Measurements from ENCODE around the gene KAZN. TPM values are rescaled to one million over a fixed set of nuclear protein-coding genes. Genes with fewer than 3 reads are reported as not detected.

The KAZN gene
- total RNA-seq, 6 experiments from 2014 or later, result 13.1 to 22.3 (median 20.7) TPM

DNA sequence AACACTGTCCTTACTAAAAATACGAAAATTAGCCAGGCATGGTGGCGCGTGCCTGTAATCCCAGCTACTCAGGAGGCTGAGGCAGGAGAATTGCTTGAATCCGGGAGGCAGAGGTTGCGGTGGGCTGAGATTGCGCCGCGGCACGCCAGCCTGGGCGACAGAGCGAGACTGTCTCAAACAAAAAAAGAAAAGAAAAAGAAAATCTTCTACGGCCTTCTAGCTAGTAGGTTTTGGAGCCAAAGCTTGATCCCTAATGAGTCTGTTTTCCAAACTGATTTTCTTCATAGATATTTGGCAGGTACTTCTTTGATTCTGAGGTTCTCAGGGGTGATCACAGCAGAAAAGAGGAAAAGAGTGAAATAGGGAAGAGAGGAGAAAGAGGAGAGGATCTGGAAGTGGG lies 372.7 kb downstream of the KAZN start:
- peaks cover 7% of the 10 kb centered on the region; the same call in 1 of the 2 replicates for H3K9me3 Mint-ChIP-seq
- peaks cover 59% of the 10 kb centered on the region for H3K4me1 Mint-ChIP-seq (ENCODE audit: low read depth)
- no peak for DNase-seq
- peak overlapping the region; percentile 82 for H3K27ac Mint-ChIP-seq
- peaks cover 4% of the 10 kb centered on the region for H3K27me3 Mint-ChIP-seq (ENCODE audit: insufficient read depth)
- TF ChIP-seq, protein P1, sequence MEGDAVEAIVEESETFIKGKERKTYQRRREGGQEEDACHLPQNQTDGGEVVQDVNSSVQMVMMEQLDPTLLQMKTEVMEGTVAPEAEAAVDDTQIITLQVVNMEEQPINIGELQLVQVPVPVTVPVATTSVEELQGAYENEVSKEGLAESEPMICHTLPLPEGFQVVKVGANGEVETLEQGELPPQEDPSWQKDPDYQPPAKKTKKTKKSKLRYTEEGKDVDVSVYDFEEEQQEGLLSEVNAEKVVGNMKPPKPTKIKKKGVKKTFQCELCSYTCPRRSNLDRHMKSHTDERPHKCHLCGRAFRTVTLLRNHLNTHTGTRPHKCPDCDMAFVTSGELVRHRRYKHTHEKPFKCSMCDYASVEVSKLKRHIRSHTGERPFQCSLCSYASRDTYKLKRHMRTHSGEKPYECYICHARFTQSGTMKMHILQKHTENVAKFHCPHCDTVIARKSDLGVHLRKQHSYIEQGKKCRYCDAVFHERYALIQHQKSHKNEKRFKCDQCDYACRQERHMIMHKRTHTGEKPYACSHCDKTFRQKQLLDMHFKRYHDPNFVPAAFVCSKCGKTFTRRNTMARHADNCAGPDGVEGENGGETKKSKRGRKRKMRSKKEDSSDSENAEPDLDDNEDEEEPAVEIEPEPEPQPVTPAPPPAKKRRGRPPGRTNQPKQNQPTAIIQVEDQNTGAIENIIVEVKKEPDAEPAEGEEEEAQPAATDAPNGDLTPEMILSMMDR (IDR thresholded peaks at IDR 0.05), result no peak
- peak overlapping the region; percentile 76 for H3K4me3 Mint-ChIP-seq
- H3K36me3 Mint-ChIP-seq (ENCODE audit: low read depth), result peaks cover 19% of the 10 kb centered on the region

DNA sequence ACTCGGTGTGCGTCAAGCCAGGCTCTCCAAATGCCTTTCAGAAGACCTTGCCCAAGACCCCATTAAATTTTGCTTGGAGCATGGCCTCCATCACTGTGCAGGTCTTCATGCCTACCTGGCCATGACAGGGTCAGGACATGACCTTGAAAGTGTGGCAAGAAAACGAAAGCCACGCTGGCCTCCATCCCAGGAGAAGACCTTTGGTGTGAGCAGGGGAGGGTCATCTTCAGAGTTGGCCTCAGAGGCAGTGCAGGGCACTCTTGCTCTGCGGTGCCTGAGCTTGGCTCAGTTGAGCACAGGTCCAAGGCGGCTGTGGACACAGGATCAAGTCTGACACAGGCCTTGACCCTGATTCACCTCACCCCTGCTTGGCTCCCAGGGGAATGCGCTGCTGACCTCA lies 373.6 kb downstream of the KAZN start:
- peaks cover 18% of the 10 kb centered on the region for H3K36me3 Mint-ChIP-seq (ENCODE audit: low read depth)
- TF ChIP-seq, protein P1 (IDR thresholded peaks at IDR 0.05), result no peak
- peaks cover 7% of the 10 kb centered on the region; the same call in 1 of the 2 replicates for H3K9me3 Mint-ChIP-seq
- H3K4me1 Mint-ChIP-seq (ENCODE audit: low read depth), result peaks cover 59% of the 10 kb centered on the region
- peak overlapping the region; percentile 76 for H3K4me3 Mint-ChIP-seq
- H3K27me3 Mint-ChIP-seq (ENCODE audit: insufficient read depth), result peaks cover 4% of the 10 kb centered on the region
- no peak for DNase-seq
- peak overlapping the region; percentile 82 for H3K27ac Mint-ChIP-seq

DNA sequence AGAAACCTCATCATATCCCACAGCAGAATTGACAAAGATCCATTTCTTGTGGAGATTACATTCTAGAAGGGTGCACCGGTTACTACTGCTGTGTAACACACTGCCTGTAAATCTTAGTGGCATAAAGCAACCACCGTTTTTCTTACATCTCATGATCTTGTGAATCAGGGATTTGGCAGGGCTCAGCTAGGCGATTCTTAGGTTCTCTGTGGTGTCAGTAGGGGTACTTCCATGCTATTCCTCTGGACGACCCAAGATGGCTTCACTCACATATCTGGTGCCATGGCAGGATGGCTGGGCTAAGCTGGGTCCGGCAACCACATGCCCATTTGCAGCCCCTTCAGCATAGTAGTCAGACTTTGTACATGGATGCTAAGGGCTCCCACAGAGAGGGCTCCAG lies 375.3 kb downstream of the KAZN start:
- no peak for DNase-seq
- H3K9me3 Mint-ChIP-seq, result peaks cover 7% of the 10 kb centered on the region; the same call in 1 of the 2 replicates
- peaks cover 44% of the 10 kb centered on the region for H3K4me1 Mint-ChIP-seq (ENCODE audit: low read depth)
- H3K27me3 Mint-ChIP-seq (ENCODE audit: insufficient read depth), result peaks cover 3% of the 10 kb centered on the region
- H3K4me3 Mint-ChIP-seq, result no peak overlapping the region
- peaks cover 13% of the 10 kb centered on the region for H3K36me3 Mint-ChIP-seq (ENCODE audit: low read depth)
- H3K27ac Mint-ChIP-seq, result no peak overlapping the region
- TF ChIP-seq, protein P1 (IDR thresholded peaks at IDR 0.05), result no peak

DNA sequence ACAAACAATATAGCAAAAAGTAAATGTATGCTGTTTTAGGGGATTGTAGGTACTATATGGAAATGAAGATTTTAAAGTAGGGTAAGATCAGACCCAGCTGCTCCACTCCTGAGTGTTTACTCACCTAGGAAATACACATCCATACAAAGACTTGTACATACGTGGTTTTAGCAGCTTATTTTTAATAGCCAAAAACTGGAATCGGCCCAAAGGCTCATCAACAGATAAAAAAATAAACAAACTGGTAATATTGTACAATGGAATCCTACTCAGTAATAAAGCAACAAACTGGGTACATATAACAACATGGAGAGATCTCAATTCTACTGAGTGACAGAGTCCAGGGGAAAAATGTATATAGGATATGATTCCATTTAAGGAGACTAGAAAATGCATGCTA lies 375.9 kb downstream of the KAZN start:
- no peak overlapping the region for H3K4me3 Mint-ChIP-seq
- TF ChIP-seq, protein P1 (IDR thresholded peaks at IDR 0.05), result no peak
- peaks cover 13% of the 10 kb centered on the region for H3K36me3 Mint-ChIP-seq (ENCODE audit: low read depth)
- H3K9me3 Mint-ChIP-seq, result peaks cover 7% of the 10 kb centered on the region; the same call in 1 of the 2 replicates
- peaks cover 38% of the 10 kb centered on the region for H3K4me1 Mint-ChIP-seq (ENCODE audit: low read depth)
- no peak for DNase-seq
- no peak overlapping the region for H3K27ac Mint-ChIP-seq
- peaks cover 1% of the 10 kb centered on the region for H3K27me3 Mint-ChIP-seq (ENCODE audit: insufficient read depth)

DNA sequence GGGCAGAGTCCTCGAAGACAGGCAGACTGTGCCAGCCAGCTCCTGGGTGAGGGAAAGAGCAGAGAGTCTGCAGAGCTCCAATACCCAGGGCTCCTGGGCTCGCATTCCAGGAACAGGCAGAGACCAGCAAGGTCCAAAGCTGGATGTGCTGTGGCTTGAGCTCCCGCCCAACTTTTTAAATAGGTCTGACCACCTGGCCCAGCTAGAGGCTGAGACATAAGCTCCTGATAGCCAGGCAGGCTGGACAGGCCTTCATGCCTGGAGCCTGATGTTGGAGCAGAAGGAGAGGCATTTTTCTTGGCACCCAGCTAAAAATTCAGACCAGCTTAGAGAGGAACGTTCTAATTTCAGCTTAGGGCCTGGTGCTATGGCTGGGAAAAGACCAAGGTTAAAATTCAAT lies 376.6 kb downstream of the KAZN start:
- no peak overlapping the region for H3K27ac Mint-ChIP-seq
- H3K36me3 Mint-ChIP-seq (ENCODE audit: low read depth), result peaks cover 13% of the 10 kb centered on the region
- no peak for DNase-seq
- H3K27me3 Mint-ChIP-seq (ENCODE audit: insufficient read depth), result peaks cover 1% of the 10 kb centered on the region
- TF ChIP-seq, protein P1 (IDR thresholded peaks at IDR 0.05), result no peak
- peaks cover 37% of the 10 kb centered on the region for H3K4me1 Mint-ChIP-seq (ENCODE audit: low read depth)
- H3K4me3 Mint-ChIP-seq, result no peak overlapping the region
- peaks cover 7% of the 10 kb centered on the region; the same call in 1 of the 2 replicates for H3K9me3 Mint-ChIP-seq

DNA sequence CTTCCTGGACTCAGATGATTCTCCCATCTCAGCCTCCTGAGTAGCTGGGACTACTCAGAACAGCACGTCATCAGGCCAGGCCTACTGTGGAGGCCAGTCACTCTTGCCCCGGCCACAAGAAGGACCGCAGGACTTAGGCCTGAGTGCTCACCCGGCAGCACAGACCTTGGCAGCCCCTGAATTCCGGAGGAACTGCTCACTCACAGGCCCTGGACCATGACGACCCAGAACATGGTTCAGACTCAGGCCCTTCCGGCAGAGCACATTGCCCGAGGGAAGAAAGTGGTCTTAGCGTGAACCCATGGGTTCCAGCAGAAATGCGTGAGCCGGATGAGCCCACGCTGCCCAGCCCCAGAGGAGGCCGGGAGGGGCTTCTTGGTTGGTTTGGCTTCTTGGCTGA lies 377.8 kb downstream of the KAZN start:
- Mint-ChIP-seq H3K36me3 (ENCODE audit: low read depth) (peaks cover 13% of the 10 kb centered on the region), H3K27me3 (ENCODE audit: insufficient read depth) (no peaks in the 10 kb centered on the region), H3K4me3 (no peak overlapping the region), H3K4me1 (ENCODE audit: low read depth) (peaks cover 35% of the 10 kb centered on the region), H3K9me3 (peaks cover 7% of the 10 kb centered on the region; the same call in 1 of the 2 replicates), H3K27ac (no peak overlapping the region)
- TF ChIP-seq, protein P1 (IDR thresholded peaks at IDR 0.05), result no peak
- DNase-seq, result no peak

All from HFFc6 (cell line).